ENCODE data around the gene EBNA1BP2. TPM values are rescaled to one million over a fixed set of nuclear protein-coding genes. Genes with fewer than 3 reads are reported as not detected.

The EBNA1BP2 gene
- total and polyA plus RNA-seq, 10 of the 15 experiments (the other 5 are each of a cell fraction or from before 2014, with no cell fraction given), result 57.5 to 275 (median 133) TPM

GRCh38 chr1:43205671-43206070, 33.6 kb upstream of the EBNA1BP2 start (continued):
- TF ChIP-seq E4F1 (IDR thresholded peaks at IDR 0.05; ENCODE audit: borderline replicate concordance, partially characterized antibody), result no peak
- TF ChIP-seq RB1 (IDR thresholded peaks at IDR 0.05; ENCODE audit: borderline replicate concordance), result no peak
- no peak for TF ChIP-seq STAT3 (IDR thresholded peaks at IDR 0.05; ENCODE audit: low read depth, low read length)
- TF ChIP-seq TARDBP (IDR thresholded peaks at IDR 0.05; ENCODE audit: borderline replicate concordance), result no peak

- ChIA-PET POLR2A (no interaction called here), RAD21 (ENCODE audit: unreplicated experiment) (interaction anchor here (1.0 to 2.6 kb wide), 2 partner anchors 17 to 23 kb away, joined by 3 to 9 read pairs; no protein-coding TSS in a partner anchor), SMC1A (ENCODE audit: uncharacterized antibody, unreplicated experiment) (interaction anchor here (0.7 to 0.9 kb wide), 2 partner anchors 23 to 35 kb away, joined by 3 read pairs; no protein-coding TSS in a partner anchor), CTCF (interaction anchor here (1.9 to 3.4 kb wide), 2 partner anchors 15 to 22 kb away, joined by 6 to 13 read pairs; no protein-coding TSS in a partner anchor)
- H3K36me3 ChIP-seq (ENCODE audit: control insufficient read depth in 2 of 2, insufficient read depth in 2 of 2, low read length in 1 of 2), result peaks cover 3 to 5% of the 10 kb centered on the region in 2 experiments; a peak in 3 of 4 replicates
- H3K79me2 ChIP-seq (ENCODE audit: control insufficient read depth, insufficient read depth, low read length), result peaks cover 14% of the 10 kb centered on the region
- in situ Hi-C loops (cut with MboI) (no loop called here), intact Hi-C loops (cut with micrococcal nuclease; ENCODE audit: unreplicated experiment) (no loop called here)
- no peaks in the 10 kb centered on the region for H3K27me3 ChIP-seq (replicated peaks in 1 of 2; ENCODE audit: control insufficient read depth in 2 of 2, insufficient read depth in 2 of 2, low read length in 1 of 2)
- no peak overlapping the region for H2AFZ ChIP-seq (ENCODE audit: control insufficient read depth, low read depth, low read length)
- H3K4me1 ChIP-seq (ENCODE audit: control insufficient read depth, insufficient read depth, low read length), result peaks cover 20% of the 10 kb centered on the region
- 0% methylated on average over 1 of the region's 1 CpG for WGBS (ENCODE audit: insufficient coverage, insufficient replicate concordance, low lambda C conversion rate, missing lambda C conversion rate)
- FAIRE-seq (no peak), DNase-seq (ENCODE audit: low read depth, low spot score) (no peak), ATAC-seq (peak; percentile 84)
- no peaks in the 10 kb centered on the region for H4K20me1 ChIP-seq (ENCODE audit: control insufficient read depth, insufficient read depth)
- H3K9ac ChIP-seq (ENCODE audit: control insufficient read depth, insufficient read depth, low read length), result no peak overlapping the region
- 0 out of 2 replicates have a peak overlapping the region, but pooled peaks have one; percentile 39 for H3K4me2 ChIP-seq (ENCODE audit: control insufficient read depth, insufficient read depth)
- H3K27ac ChIP-seq (ENCODE audit: control insufficient read depth, insufficient read depth), result peak overlapping the region; percentile 40; the same call in 1 of the 2 replicates
- peak overlapping the region; percentile 2 for H3K4me3 ChIP-seq
- peaks cover 2% of the 10 kb centered on the region; the same call in 2 of the 3 replicates for H3K9me3 ChIP-seq (replicated peaks; ENCODE audit: control insufficient read depth, insufficient read depth, low read length)
- BruUV-seq (replicated peaks), result no TSS peak
- TF ChIP-seq CREM (IDR thresholded peaks at IDR 0.05; ENCODE audit: low read depth) (no peak; the same call in 1 of the 2 replicates), CBX5 (IDR thresholded peaks at IDR 0.05; ENCODE audit: low read depth) (no peak), PAX8 (IDR thresholded peaks at IDR 0.05) (no peak), TBL1XR1 (IDR thresholded peaks at IDR 0.05; ENCODE audit: low read depth, low read length) (no peak), ATF2 (IDR thresholded peaks at IDR 0.05; ENCODE audit: low read length) (0 out of 2 replicates have a peak, but pooled peaks have one; percentile 33), SPI1 (IDR thresholded peaks at IDR 0.05; ENCODE audit: borderline replicate concordance, insufficient read depth, low read depth, low read length) (no peak), NKRF (conservative IDR thresholded peaks at IDR 0.05) (no peak), MEF2A (IDR thresholded peaks at IDR 0.05; ENCODE audit: insufficient read depth, low read depth, low read length) (peak; percentile 62; the same call in 1 of the 2 replicates), E2F4 (IDR thresholded peaks at IDR 0.05; ENCODE audit: low read depth, low read length) (no peak), HDAC2 (IDR thresholded peaks at IDR 0.05) (no peak), KDM1A (IDR thresholded peaks at IDR 0.05; ENCODE audit: borderline replicate concordance) (no peak), CHD1 (IDR thresholded peaks at IDR 0.05; ENCODE audit: low read depth, low read length) (no peak)
Measured at GRCh38 chr1:43204394-43204793, 32.3 kb upstream of the EBNA1BP2 start.
